ENCODE data around the gene YY2.

YY2 gene

DNA sequence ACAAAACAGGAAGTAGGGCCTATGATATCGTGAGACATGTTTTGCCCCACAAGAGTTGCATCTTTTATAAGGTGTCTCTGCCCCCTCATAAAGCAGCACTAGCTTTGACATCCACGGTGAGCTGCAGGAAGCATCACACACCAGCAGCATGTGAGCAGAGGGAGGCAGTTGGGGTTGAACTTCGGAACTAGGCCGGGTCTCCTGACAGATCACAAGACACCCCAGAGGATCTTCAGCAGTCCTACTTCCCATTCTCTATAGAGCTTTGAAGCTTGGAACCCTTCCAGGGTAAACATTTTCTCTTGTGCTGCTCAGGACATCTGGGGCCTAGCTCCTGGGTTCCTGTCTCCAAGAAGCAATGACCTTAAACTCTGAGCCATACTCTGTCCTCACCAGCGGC lies 27.5 kb downstream of the YY2 start:
- H3K36me3 Mint-ChIP-seq (ENCODE audit: insufficient read depth): peaks cover 6% of the 10 kb centered on the region
- H3K4me3 Mint-ChIP-seq: no peak overlapping the region
- no peaks in the 10 kb centered on the region for H3K9me3 Mint-ChIP-seq
- DNase-seq (ENCODE audit: low spot score in 2 of 2) (no peak), ATAC-seq (replicated peaks; ENCODE audit: extremely low read depth, poor library complexity, severe bottlenecking) (no peak)
- H3K4me1 Mint-ChIP-seq: no peaks in the 10 kb centered on the region
- no peaks in the 10 kb centered on the region for H3K27me3 Mint-ChIP-seq
- no peak overlapping the region for H3K27ac Mint-ChIP-seq (ENCODE audit: low read depth)

DNA sequence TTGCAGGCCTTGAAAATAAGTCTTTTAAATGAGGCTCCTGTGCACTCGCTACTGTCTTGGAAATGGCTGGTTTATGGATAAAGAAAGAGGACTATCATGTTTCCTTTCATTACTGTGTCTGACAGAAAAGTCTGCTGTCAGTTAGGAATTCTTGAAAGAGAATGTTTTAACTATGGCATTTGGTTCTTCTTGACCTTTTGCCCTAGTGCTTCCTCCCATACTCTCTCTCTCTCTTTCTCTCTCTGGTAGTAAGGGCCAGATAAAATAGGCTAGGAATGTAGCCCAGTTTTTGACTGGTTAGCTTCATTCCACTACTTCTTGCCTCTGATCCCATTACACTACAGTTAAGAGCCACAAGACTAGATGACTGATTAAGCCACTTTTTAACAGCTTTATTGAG lies 29.8 kb downstream of the YY2 start:
- Mint-ChIP-seq H3K4me3 (no peak overlapping the region), H3K4me1 (no peaks in the 10 kb centered on the region), H3K36me3 (ENCODE audit: insufficient read depth) (peaks cover 4% of the 10 kb centered on the region), H3K27ac (ENCODE audit: low read depth) (no peak overlapping the region), H3K27me3 (no peaks in the 10 kb centered on the region), H3K9me3 (no peaks in the 10 kb centered on the region)
- no peak for ATAC-seq (replicated peaks; ENCODE audit: extremely low read depth, poor library complexity, severe bottlenecking)
- no peak for DNase-seq (ENCODE audit: low spot score in 2 of 2)

DNA sequence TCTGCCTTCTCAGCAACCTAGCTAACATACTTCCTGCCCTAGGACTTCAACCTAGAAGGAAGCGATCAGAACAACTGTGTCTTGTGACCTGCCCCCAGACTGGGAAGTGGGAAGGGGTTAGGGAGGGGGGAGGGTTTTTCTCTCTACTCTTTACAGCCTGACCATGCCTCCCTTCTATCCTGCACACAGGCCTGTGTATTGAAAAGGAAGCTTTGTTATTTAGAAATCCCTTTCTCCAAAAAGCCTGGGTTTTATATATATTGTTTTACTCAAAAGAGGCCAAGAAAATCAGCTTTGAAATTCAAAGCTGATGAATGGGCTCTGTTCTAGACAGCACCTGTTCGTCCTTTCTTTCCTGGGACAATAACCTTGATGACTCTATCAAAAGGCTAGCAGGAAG lies 49.5 kb downstream of the YY2 start:
- H3K27me3 Mint-ChIP-seq: no peaks in the 10 kb centered on the region
- H3K4me3 Mint-ChIP-seq: no peak overlapping the region
- H3K27ac Mint-ChIP-seq (ENCODE audit: low read depth): no peak overlapping the region
- ATAC-seq (replicated peaks; ENCODE audit: extremely low read depth, poor library complexity, severe bottlenecking) (no peak), DNase-seq (ENCODE audit: low spot score in 2 of 2) (no peak)
- no peaks in the 10 kb centered on the region for H3K36me3 Mint-ChIP-seq (ENCODE audit: insufficient read depth)
- H3K4me1 Mint-ChIP-seq: no peaks in the 10 kb centered on the region
- no peaks in the 10 kb centered on the region for H3K9me3 Mint-ChIP-seq

DNA sequence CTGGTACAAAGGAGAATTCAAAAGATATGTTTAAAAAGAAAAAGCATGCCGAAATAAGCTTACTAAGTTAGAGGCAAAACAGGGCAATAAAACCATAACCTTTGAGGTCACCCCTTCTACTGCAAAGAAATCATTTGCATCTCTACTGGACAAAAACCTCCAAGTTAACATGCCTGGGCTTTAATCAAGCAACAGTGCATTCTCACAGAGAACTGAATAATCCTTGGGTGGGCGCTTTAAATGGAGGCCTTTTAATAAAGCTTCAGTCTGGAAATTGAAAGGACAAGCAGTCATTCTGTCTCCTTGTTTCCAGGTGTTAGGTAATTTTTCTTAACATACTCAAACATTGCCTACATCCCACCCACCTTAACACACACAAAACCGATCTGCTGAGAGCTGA lies 50.2 kb downstream of the YY2 start:
- H3K9me3 Mint-ChIP-seq: no peaks in the 10 kb centered on the region
- no peaks in the 10 kb centered on the region for H3K36me3 Mint-ChIP-seq (ENCODE audit: insufficient read depth)

DNA sequence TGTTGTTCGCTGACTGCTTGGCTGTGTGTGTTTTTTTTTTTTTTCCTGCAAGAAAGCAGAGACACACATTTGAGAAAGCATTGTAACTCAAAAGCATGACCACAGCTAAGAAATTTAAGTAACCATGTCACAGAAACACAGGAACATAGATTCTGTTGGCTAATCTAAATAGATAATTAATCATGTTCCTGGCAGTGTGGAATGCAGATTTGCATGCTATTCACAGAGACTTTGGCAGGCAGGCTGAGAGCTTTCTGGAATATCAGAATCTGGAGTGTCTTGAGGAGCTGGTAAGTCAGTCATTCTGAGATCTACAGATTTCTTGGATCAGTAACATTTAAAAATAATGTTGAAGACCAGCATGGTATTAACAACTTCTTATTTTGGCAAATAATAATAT lies 51.5 kb downstream of the YY2 start:
- Mint-ChIP-seq H3K27me3 (no peaks in the 10 kb centered on the region), H3K4me1 (no peaks in the 10 kb centered on the region), H3K4me3 (no peak overlapping the region), H3K27ac (ENCODE audit: low read depth) (no peak overlapping the region), H3K36me3 (ENCODE audit: insufficient read depth) (no peaks in the 10 kb centered on the region), H3K9me3 (no peaks in the 10 kb centered on the region)
- no peak for DNase-seq (ENCODE audit: low spot score in 2 of 2)
- ATAC-seq (replicated peaks; ENCODE audit: extremely low read depth, poor library complexity, severe bottlenecking): no peak

More for the DNA sequence above, 50.2 kb downstream of the YY2 start:
- Mint-ChIP-seq H3K27me3 (no peaks in the 10 kb centered on the region), H3K4me1 (no peaks in the 10 kb centered on the region), H3K4me3 (no peak overlapping the region), H3K27ac (ENCODE audit: low read depth) (no peak overlapping the region)
- ATAC-seq (replicated peaks; ENCODE audit: extremely low read depth, poor library complexity, severe bottlenecking) (no peak), DNase-seq (ENCODE audit: low spot score in 2 of 2) (no peak)

Measured in central memory CD8-positive, alpha-beta T cell (primary cell).